ENCODE data around the gene CCDC9B. TPM values are rescaled to one million over a fixed set of nuclear protein-coding genes. Genes with fewer than 3 reads are reported as not detected.

CCDC9B gene
- total RNA-seq, 1 experiment from 2014 or later, result 1.2 TPM

DNA sequence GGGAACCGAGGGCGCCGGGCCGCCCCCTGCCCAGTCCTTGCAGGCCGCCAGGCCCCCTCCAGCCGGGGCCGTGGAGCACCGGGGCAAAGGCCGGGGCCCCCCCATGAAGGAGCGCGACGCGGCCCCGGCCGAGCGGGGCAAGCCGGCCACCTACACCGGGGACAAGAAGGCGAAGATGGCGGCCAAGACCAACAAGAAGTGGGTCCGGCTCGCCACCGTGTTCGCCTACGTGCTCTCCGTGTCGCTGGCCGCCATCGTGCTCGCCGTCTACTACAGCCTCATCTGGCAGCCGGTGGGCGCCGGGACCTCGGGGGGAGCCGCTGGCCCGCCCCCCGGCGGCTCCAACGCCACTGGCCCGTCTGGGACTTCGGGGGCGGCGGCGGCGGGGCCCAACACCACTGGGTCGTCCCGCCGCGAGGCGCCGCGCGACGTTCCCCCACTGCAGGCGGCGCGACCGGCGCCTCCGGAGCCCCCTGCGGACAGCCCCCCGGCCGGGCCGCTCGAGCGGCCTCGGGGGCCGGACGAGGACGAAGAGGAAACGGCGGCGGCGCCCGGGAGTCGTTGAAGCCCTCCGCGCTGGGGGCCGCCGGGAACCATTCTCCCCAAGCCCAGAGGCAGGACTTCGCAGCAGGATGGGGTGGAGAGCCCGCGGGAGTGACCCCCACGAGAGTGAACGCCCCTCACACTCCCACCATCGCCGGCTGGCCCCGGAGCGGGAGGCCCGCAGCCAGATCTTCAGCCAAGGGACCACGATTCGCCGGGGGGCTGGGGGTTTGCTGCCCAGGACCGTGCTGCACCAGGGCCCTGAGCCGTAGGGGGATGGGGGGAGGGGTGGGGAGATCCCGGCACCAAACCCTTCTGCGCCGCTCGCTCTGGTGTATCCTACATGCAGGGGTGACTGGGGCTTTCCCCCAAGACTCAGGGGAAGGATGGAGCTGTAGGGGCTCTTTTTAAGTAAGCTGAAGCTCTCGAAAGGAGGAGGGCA is 16.5 kb downstream of the CCDC9B start:
- peaks cover 25% of the 10 kb centered on the region for H3K4me1 ChIP-seq (ENCODE audit: low read length)
- H3K9ac ChIP-seq (ENCODE audit: low read length), result peak overlapping the region; percentile 67
- no peak overlapping the region for H3K27ac ChIP-seq (ENCODE audit: low read length)
- H3K36me3 ChIP-seq (ENCODE audit: insufficient read depth, low read length), result no peaks in the 10 kb centered on the region
- no peaks in the 10 kb centered on the region for H3K79me2 ChIP-seq (ENCODE audit: low read length)
- no peak for DNase-seq
- peak overlapping the region; percentile 64 for H3K4me2 ChIP-seq (ENCODE audit: low read depth, low read length, poor library complexity, severe bottlenecking)
- no peaks in the 10 kb centered on the region for H3K9me2 ChIP-seq (replicated peaks; ENCODE audit: insufficient read depth, low read length)
- no peaks in the 10 kb centered on the region for H3K9me3 ChIP-seq (ENCODE audit: low read length)
- peak overlapping the region; percentile 65 for H3K4me3 ChIP-seq (ENCODE audit: low read length)
- peaks cover 4% of the 10 kb centered on the region; the same call in 1 of the 2 replicates for H4K20me1 ChIP-seq (ENCODE audit: insufficient read depth, low read depth, low read length)
- H3K27me3 ChIP-seq (ENCODE audit: low read length), result no peaks in the 10 kb centered on the region; the same call in 1 of the 2 replicates
- no peak overlapping the region for H2AFZ ChIP-seq (ENCODE audit: low read length)

DNA sequence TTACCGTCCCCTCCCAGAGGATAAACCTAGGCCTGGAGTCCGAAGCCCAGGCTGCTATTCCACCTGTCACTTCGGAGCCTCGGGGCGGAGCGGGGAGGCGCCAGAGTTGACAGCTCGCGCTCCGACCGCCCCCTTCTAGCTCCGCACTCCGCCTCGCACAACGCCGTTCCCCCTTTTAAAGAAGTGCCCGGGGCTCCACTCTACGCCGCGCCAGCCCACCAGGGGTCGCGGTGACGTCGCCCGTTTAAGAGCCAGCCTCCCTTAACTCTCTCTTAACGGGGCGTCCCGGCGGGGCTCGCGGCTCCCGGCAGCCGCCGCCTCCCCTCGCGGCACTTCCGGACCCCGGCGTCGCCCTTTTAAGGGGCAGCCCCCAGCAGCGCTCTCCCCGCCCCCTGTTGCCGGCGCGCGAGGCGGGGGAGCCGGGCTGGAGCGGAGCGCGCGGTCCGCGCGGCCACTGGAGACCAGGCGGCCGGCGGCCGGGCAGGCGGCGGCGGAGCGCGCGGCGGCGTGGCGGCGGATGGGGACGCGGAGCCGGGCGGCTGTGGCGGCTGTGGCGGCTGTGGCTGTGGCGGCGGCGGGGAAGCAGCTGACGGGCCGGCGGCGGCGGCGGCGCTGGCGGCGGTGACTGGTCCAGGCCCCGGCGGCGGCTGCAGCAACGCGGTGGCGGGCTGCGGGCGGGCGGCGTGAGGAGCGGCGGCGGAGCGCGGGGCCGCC is 17.3 kb downstream of the CCDC9B start, which contains the start of gene INAFM2:
TSS of gene INAFM2 (plus strand) at position 454 of the 714 bp plus-strand sequence. CDS start 364 bp downstream, outside the sequence.
- Histone ChIP-seq H3K4me1 (ENCODE audit: low read length) (peaks cover 25% of the 10 kb centered on the region), H2AFZ (ENCODE audit: low read length) (no peak within 1 kb of the TSS), H4K20me1 (ENCODE audit: insufficient read depth, low read depth, low read length) (peaks cover 4% of the 10 kb centered on the region; the same call in 1 of the 2 replicates), H3K79me2 (ENCODE audit: low read length) (no peaks in the 10 kb centered on the region), H3K27me3 (ENCODE audit: low read length) (no peaks in the 10 kb centered on the region; the same call in 1 of the 2 replicates), H3K9me2 (replicated peaks; ENCODE audit: insufficient read depth, low read length) (no peaks in the 10 kb centered on the region), H3K9ac (ENCODE audit: low read length) (peak within 1 kb of the TSS; percentile 67), H3K27ac (ENCODE audit: low read length) (no peak within 1 kb of the TSS), H3K36me3 (ENCODE audit: insufficient read depth, low read length) (no peaks in the 10 kb centered on the region), H3K4me2 (ENCODE audit: low read depth, low read length, poor library complexity, severe bottlenecking) (peak within 1 kb of the TSS; percentile 64), H3K4me3 (ENCODE audit: low read length) (peak within 1 kb of the TSS; percentile 65), H3K9me3 (ENCODE audit: low read length) (no peaks in the 10 kb centered on the region)
- DNase-seq, result peak; percentile 98

DNA sequence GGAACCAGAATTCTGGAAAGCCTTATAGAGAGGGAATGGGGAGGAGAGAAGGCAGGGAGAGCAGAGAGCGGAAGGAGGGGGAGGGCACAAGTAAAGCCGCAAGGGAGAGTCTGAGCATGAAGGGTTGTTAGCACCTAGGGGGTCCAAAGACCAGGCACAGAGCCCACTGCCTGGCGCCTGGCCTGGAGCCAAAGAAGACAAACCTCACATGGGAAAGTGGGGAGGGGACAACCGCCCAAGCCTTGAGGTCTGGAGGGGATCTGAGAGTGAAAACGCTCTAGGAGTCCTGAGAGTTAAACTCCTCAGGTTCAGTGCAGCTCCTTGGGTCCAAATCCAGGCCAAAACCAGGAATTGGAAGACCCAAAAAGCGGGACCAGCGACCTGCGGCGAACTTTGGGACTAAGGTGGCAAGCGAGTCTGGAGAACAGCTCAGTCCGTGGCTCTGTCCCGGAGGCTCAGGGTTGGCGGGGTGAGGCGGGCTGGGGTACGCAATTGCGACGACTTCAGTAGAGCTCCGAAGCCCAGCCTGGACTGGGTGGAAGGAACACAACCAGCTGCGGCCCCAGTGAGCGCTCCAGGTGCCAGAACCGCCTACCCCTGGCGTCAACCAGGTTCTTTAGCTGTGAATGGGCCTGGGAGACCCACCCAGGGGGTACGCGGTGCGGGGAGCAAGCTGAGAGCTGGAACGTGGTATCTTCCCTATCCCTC is 18.1 kb downstream of the CCDC9B start:
- H2AFZ ChIP-seq (ENCODE audit: low read length), result no peak overlapping the region
- no peak overlapping the region for H3K27ac ChIP-seq (ENCODE audit: low read length)
- no peak overlapping the region for H3K9ac ChIP-seq (ENCODE audit: low read length)

GRCh38 chr15:40320931-40321371 is 19.8 kb downstream of the CCDC9B start:
- Histone ChIP-seq H3K4me3 (ENCODE audit: low read length) (no peak overlapping the region), H3K36me3 (ENCODE audit: insufficient read depth, low read length) (no peaks in the 10 kb centered on the region), H3K9me2 (replicated peaks; ENCODE audit: insufficient read depth, low read length) (no peaks in the 10 kb centered on the region), H3K9me3 (ENCODE audit: low read length) (no peaks in the 10 kb centered on the region), H3K79me2 (ENCODE audit: low read length) (no peaks in the 10 kb centered on the region), H4K20me1 (ENCODE audit: insufficient read depth, low read depth, low read length) (peaks cover 4% of the 10 kb centered on the region; the same call in 1 of the 2 replicates), H3K9ac (ENCODE audit: low read length) (no peak overlapping the region), H2AFZ (ENCODE audit: low read length) (no peak overlapping the region), H3K27me3 (ENCODE audit: low read length) (no peaks in the 10 kb centered on the region; the same call in 1 of the 2 replicates), H3K4me2 (ENCODE audit: low read depth, low read length, poor library complexity, severe bottlenecking) (no peak overlapping the region), H3K4me1 (ENCODE audit: low read length) (peaks cover 25% of the 10 kb centered on the region), H3K27ac (ENCODE audit: low read length) (no peak overlapping the region)
- peak; percentile 90 for DNase-seq

More for the DNA sequence above, 18.1 kb downstream of the CCDC9B start:
- Histone ChIP-seq H3K9me2 (replicated peaks; ENCODE audit: insufficient read depth, low read length) (no peaks in the 10 kb centered on the region), H3K36me3 (ENCODE audit: insufficient read depth, low read length) (no peaks in the 10 kb centered on the region), H4K20me1 (ENCODE audit: insufficient read depth, low read depth, low read length) (peaks cover 4% of the 10 kb centered on the region; the same call in 1 of the 2 replicates), H3K4me3 (ENCODE audit: low read length) (peak overlapping the region; percentile 36; the same call in 1 of the 2 replicates), H3K4me2 (ENCODE audit: low read depth, low read length, poor library complexity, severe bottlenecking) (peak overlapping the region; percentile 55), H3K4me1 (ENCODE audit: low read length) (peaks cover 25% of the 10 kb centered on the region), H3K27me3 (ENCODE audit: low read length) (no peaks in the 10 kb centered on the region; the same call in 1 of the 2 replicates), H3K79me2 (ENCODE audit: low read length) (no peaks in the 10 kb centered on the region), H3K9me3 (ENCODE audit: low read length) (no peaks in the 10 kb centered on the region)
- DNase-seq, result no peak

- Histone ChIP-seq H3K27ac (ENCODE audit: low read length) (no peak overlapping the region), H3K36me3 (ENCODE audit: insufficient read depth, low read length) (no peaks in the 10 kb centered on the region), H3K4me2 (ENCODE audit: low read depth, low read length, poor library complexity, severe bottlenecking) (no peak overlapping the region), H2AFZ (ENCODE audit: low read length) (no peak overlapping the region), H3K9ac (ENCODE audit: low read length) (no peak overlapping the region), H3K79me2 (ENCODE audit: low read length) (no peaks in the 10 kb centered on the region), H3K9me2 (replicated peaks; ENCODE audit: insufficient read depth, low read length) (no peaks in the 10 kb centered on the region), H3K4me1 (ENCODE audit: low read length) (peaks cover 25% of the 10 kb centered on the region), H3K4me3 (ENCODE audit: low read length) (no peak overlapping the region), H3K27me3 (ENCODE audit: low read length) (no peaks in the 10 kb centered on the region; the same call in 1 of the 2 replicates), H3K9me3 (ENCODE audit: low read length) (no peaks in the 10 kb centered on the region), H4K20me1 (ENCODE audit: insufficient read depth, low read depth, low read length) (peaks cover 4% of the 10 kb centered on the region; the same call in 1 of the 2 replicates)
- no peak for DNase-seq
Observed at GRCh38 chr15:40320409-40320808, 20.3 kb downstream of the CCDC9B start.

DNA sequence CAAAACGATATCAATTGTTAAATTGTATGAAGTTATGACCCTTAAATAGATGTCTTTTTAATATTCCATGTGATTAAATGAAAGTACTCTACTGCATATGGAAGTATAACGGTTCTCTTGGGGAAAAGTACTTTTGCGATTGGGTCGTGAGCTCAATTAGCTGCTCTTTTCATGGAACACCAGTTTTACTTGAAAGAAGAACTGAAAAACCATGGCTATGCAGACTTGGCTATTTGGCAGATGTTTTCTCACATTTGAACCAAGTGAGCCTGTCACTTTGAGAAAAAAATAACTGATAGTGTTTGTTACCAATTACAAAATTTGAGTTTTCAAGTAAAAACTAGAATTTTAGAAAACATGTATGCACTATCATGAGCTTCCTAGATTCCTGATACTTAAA is 23.2 kb downstream of the CCDC9B start:
- Histone ChIP-seq H3K9ac (ENCODE audit: low read length) (no peak overlapping the region), H3K4me2 (ENCODE audit: low read depth, low read length, poor library complexity, severe bottlenecking) (no peak overlapping the region), H3K4me1 (ENCODE audit: low read length) (peaks cover 16% of the 10 kb centered on the region), H3K9me3 (ENCODE audit: low read length) (no peaks in the 10 kb centered on the region), H2AFZ (ENCODE audit: low read length) (no peak overlapping the region), H3K4me3 (ENCODE audit: low read length) (no peak overlapping the region), H3K9me2 (replicated peaks; ENCODE audit: insufficient read depth, low read length) (no peaks in the 10 kb centered on the region), H4K20me1 (ENCODE audit: insufficient read depth, low read depth, low read length) (no peaks in the 10 kb centered on the region), H3K79me2 (ENCODE audit: low read length) (no peaks in the 10 kb centered on the region), H3K27ac (ENCODE audit: low read length) (no peak overlapping the region), H3K36me3 (ENCODE audit: insufficient read depth, low read length) (no peaks in the 10 kb centered on the region), H3K27me3 (ENCODE audit: low read length) (no peaks in the 10 kb centered on the region)
- DNase-seq, result no peak

- Histone ChIP-seq H3K27ac (ENCODE audit: low read length) (no peak overlapping the region), H3K4me2 (ENCODE audit: low read depth, low read length, poor library complexity, severe bottlenecking) (no peak overlapping the region), H3K9ac (ENCODE audit: low read length) (no peak overlapping the region), H3K27me3 (ENCODE audit: low read length) (no peaks in the 10 kb centered on the region), H4K20me1 (ENCODE audit: insufficient read depth, low read depth, low read length) (no peaks in the 10 kb centered on the region), H3K4me1 (ENCODE audit: low read length) (peaks cover 16% of the 10 kb centered on the region), H3K36me3 (ENCODE audit: insufficient read depth, low read length) (no peaks in the 10 kb centered on the region), H3K79me2 (ENCODE audit: low read length) (no peaks in the 10 kb centered on the region), H3K9me3 (ENCODE audit: low read length) (no peaks in the 10 kb centered on the region), H3K4me3 (ENCODE audit: low read length) (no peak overlapping the region), H3K9me2 (replicated peaks; ENCODE audit: insufficient read depth, low read length) (no peaks in the 10 kb centered on the region), H2AFZ (ENCODE audit: low read length) (no peak overlapping the region)
- DNase-seq, result no peak
Observed at GRCh38 chr15:40316931-40317330, 23.8 kb downstream of the CCDC9B start.

Data from Karpas-422 (cell line).